Bronchial epithelial cell (primary cell): ENCODE results near the gene HSPA1B. TPM values are rescaled to one million over a fixed set of nuclear protein-coding genes. Genes with fewer than 3 reads are reported as not detected.
"Not testable (repeated sequence)": the region's sequence is repeated elsewhere in the genome, so short reads cannot be mapped to it uniquely, and the experiment has no call there.

Experiments
- DNase-seq: peaks from one replicate; pipeline ENCODE4 v3.0.0-alpha.2; 2010; ENCODE audit warnings: low read depth
- FAIRE-seq: peaks from 2 replicates; lab custom pipeline; 2011; peaks lifted over from hg19 to GRCh38; lab: Jason Lieb, UNC
- H3K27me3 ChIP-seq: 2 replicates; pipeline ENCODE4 v1.5.1; 2011; ENCODE audit warnings: low read length; ENCODE audit not compliant: control insufficient read depth, insufficient read depth
- H3K36me3 ChIP-seq: 2 replicates; pipeline ENCODE4 v1.5.1; 2011; ENCODE audit warnings: low read length; ENCODE audit not compliant: control insufficient read depth, insufficient read depth
- H3K4me3 ChIP-seq: 2 replicates; pipeline ENCODE4 v1.5.1; 2011; ENCODE audit warnings: mild to moderate bottlenecking, low read depth, low read length, control low read depth
- total RNA-seq: library from RNA; depleted of rRNA; stranded (reverse); fragments of >200 nt; gene quantifications from 2 replicates; pipeline ENCODE4 v1.2.1, GENCODE V29; 2014
- TF ChIP-seq, protein P1 (sequence below): IDR thresholded peaks from 2 replicates; pipeline ENCODE4 v1.5.1; 2011; ENCODE audit warnings: mild to moderate bottlenecking, moderate library complexity, low read length, control low read depth, inconsistent platforms; ENCODE audit not compliant: insufficient read depth, severe bottlenecking

Gene HSPA1B
- total RNA-seq, 1 donor from 2014 or later, result 118 TPM

DNA sequence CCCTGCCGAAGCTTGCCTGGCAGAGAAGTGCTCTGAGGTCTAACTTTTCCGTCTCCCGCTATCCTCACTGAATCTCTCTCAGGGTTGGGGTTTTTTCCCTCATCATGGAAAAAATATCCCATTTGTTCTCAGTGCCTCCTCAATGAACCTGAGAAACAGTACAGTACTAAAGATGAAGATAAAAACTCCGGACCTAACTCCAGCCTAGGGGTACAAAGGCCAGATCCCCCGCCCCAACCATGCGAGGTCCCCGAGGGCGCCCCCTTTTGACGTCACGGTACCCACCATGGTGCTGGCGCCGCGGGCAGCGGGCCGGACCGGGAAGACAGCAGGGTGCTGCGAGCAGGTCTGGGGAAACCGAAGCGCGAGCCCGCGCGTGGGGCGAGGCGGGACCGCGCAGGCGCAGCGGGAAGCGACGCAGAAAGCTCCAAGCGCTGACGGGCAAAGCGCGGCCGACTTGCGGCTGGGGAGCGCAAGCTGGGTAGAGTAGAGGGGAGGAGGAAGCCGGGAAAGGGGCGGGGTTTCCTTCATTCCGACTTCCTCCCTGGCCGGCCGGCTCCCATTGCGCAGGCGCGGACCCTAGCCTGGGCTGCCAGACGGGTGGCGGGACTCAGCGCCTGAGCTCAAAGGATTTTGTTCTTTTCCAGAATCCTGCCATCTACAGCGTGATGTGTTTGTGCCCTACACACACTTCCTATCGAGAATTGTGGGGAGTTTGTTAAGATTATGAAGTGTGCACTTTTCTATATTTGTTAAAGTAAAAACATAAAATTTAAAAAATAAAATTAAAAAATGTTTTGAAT, 20.9 kb upstream of the HSPA1B start, which contains the start of gene LSM2:
Gene LSM2, minus strand, starts transcription at position 497 of the 803 bp plus-strand sequence. Its CDS starts 209 bp downstream, at position 288.
- no peaks in the 10 kb centered on the region for H3K27me3 ChIP-seq
- peak within 1 kb of the TSS; percentile 60 for H3K4me3 ChIP-seq
- DNase-seq, result peak; percentile 88
- no peak for FAIRE-seq
- TF ChIP-seq, protein P1, sequence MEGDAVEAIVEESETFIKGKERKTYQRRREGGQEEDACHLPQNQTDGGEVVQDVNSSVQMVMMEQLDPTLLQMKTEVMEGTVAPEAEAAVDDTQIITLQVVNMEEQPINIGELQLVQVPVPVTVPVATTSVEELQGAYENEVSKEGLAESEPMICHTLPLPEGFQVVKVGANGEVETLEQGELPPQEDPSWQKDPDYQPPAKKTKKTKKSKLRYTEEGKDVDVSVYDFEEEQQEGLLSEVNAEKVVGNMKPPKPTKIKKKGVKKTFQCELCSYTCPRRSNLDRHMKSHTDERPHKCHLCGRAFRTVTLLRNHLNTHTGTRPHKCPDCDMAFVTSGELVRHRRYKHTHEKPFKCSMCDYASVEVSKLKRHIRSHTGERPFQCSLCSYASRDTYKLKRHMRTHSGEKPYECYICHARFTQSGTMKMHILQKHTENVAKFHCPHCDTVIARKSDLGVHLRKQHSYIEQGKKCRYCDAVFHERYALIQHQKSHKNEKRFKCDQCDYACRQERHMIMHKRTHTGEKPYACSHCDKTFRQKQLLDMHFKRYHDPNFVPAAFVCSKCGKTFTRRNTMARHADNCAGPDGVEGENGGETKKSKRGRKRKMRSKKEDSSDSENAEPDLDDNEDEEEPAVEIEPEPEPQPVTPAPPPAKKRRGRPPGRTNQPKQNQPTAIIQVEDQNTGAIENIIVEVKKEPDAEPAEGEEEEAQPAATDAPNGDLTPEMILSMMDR, result peak; percentile 25
- no peaks in the 10 kb centered on the region for H3K36me3 ChIP-seq

DNA sequence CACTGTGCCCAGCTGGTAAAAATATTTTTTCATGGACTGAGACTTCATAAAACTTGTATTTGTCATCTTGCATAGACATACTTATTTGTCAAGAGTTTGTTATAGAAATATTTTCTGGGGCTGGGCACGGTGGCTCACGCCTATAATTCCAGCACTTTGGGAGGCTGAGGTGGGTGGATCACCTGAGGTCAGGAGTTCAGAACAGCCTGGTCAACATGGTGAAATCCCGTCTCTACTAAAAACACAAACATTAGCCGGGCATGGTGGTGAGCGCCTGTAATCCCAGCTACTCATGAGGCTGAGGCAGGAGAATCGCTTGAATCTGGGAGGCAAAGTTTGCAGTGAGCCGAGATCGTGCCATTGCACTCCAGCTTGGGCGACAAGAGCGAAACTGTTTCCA, 18.9 kb upstream of the HSPA1B start:
- not testable (repeated sequence) for H3K4me3 ChIP-seq, FAIRE-seq, DNase-seq

DNA sequence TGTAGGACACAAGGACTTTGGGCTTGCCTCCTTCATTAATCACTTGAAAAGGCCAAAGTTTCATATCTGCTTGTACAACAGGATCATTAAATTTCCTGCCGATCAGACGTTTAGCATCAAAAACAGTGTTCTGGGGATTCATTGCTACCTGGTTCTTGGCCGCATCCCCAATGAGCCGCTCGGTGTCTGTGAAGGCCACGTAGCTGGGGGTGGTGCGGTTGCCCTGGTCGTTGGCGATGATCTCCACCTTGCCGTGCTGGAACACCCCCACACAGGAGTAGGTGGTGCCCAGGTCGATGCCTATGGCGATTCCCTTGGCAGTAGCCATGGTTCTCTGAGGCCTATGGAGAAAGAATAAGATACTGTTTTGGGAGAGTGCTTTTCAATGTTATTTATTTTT, 15.9 kb upstream of the HSPA1B start:
- no peak for DNase-seq
- Histone ChIP-seq H3K36me3 (no peaks in the 10 kb centered on the region), H3K27me3 (no peaks in the 10 kb centered on the region), H3K4me3 (no peak overlapping the region)
- TF ChIP-seq, protein P1, result no peak
- no peak for FAIRE-seq

More for the DNA sequence above, 18.9 kb upstream of the HSPA1B start:
- not testable (repeated sequence) for H3K36me3 ChIP-seq, H3K27me3 ChIP-seq

DNA sequence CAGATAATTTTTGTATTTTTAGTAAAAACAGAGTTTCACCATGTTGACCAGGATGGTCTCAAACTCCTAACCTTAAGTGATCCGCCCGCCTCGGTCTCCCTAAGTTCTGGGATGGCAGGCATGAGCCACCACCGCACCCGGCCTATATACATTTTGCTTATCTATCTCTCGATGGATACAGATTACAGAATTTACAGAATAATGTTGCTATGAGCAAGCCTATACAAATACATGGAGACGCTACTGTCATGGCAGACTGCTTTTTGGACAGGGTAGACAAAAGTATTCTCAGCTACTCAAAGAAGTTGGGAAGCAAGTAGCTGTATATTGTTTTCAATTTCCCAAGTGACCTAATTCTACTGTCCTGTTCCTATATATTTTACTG, 14.1 kb upstream of the HSPA1B start:
- Histone ChIP-seq H3K36me3 (no peaks in the 10 kb centered on the region), H3K27me3 (no peaks in the 10 kb centered on the region), H3K4me3 (no peak overlapping the region)
- DNase-seq, result no peak
- no peak for FAIRE-seq
- TF ChIP-seq, protein P1, result no peak

DNA sequence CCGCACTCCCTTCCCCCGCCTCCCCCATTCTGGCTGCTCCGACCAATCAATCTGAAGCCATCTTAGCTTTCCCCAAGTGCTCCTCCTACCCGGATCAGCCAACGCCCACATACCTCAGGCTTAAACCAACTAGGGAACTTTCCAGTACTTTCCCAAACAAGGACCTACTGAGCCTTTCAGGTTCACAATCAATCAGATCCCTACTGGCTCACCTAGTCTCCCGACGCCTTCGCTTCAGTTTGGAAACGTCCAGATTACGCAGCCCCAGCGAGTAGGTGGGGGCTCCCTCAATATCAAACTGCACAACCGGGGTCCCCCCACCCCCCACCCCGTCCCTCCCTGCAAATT, 12.9 kb upstream of the HSPA1B start:
- H3K4me3 ChIP-seq, result peak overlapping the region; percentile 51
- no peak for FAIRE-seq
- no peaks in the 10 kb centered on the region for H3K27me3 ChIP-seq
- TF ChIP-seq, protein P1, result no peak
- DNase-seq, result peak; percentile 98
- H3K36me3 ChIP-seq, result no peaks in the 10 kb centered on the region

DNA sequence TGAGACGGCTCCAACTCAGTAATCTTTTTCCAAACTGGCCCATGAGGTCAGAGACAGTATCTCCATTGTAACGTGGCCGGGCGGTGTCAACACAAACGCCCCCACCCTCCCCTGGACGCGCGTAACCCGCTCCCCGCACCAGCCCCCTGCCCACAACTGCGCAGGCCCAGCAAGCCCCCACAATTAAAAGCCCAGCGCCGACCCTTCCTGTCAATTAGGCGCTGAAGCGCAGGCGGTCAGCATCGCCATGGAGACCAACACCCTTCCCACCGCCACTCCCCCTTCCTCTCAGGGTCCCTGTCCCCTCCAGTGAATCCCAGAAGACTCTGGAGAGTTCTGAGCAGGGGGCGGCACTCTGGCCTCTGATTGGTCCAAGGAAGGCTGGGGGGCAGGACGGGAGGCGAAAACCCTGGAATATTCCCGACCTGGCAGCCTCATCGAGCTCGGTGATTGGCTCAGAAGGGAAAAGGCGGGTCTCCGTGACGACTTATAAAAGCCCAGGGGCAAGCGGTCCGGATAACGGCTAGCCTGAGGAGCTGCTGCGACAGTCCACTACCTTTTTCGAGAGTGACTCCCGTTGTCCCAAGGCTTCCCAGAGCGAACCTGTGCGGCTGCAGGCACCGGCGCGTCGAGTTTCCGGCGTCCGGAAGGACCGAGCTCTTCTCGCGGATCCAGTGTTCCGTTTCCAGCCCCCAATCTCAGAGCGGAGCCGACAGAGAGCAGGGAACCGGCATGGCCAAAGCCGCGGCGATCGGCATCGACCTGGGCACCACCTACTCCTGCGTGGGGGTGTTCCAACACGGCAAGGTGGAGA, 12.3 kb upstream of the HSPA1B start, which contains the start of the genes HSPA1A and HSPA1L:
Gene HSPA1A, plus strand, starts transcription at position 519 of the 814 bp plus-strand sequence. Its CDS starts 214 bp downstream, at position 733.
Gene HSPA1L, minus strand, starts transcription at position 259 of the 814 bp plus-strand sequence. CDS start 3,311 bp downstream, outside the sequence.
- Histone ChIP-seq H3K4me3 (peak within 1 kb of the TSS; percentile 51), H3K36me3 (no peaks in the 10 kb centered on the region), H3K27me3 (no peaks in the 10 kb centered on the region)
- TF ChIP-seq, protein P1, result no peak
- DNase-seq (peak; percentile 87), FAIRE-seq (no peak)

DNA sequence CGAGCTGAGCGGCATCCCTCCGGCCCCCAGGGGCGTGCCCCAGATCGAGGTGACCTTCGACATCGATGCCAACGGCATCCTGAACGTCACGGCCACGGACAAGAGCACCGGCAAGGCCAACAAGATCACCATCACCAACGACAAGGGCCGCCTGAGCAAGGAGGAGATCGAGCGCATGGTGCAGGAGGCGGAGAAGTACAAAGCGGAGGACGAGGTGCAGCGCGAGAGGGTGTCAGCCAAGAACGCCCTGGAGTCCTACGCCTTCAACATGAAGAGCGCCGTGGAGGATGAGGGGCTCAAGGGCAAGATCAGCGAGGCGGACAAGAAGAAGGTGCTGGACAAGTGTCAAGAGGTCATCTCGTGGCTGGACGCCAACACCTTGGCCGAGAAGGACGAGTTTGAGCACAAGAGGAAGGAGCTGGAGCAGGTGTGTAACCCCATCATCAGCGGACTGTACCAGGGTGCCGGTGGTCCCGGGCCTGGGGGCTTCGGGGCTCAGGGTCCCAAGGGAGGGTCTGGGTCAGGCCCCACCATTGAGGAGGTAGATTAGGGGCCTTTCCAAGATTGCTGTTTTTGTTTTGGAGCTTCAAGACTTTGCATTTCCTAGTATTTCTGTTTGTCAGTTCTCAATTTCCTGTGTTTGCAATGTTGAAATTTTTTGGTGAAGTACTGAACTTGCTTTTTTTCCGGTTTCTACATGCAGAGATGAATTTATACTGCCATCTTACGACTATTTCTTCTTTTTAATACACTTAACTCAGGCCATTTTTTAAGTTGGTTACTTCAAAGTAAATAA, 10.2 kb upstream of the HSPA1B start:
- not testable (repeated sequence) for H3K36me3 ChIP-seq, FAIRE-seq, DNase-seq, H3K27me3 ChIP-seq
- H3K4me3 ChIP-seq, result peak overlapping the region; percentile 45
